Caco-2 (cell line): ENCODE measurements around the gene CHDH. TPM values are rescaled to one million over a fixed set of nuclear protein-coding genes. Genes with fewer than 3 reads are reported as not detected.
A peak's percentile ranks its signal among the peaks of the same experiment; 100 is the strongest.

Experiments
- BruUV-seq: library from RNA; stranded (reverse); fragments of 400-500 nt; replicated peaks from 2 replicates; lab custom pipeline; 2021; lab: Mats Ljungman, UMichigan
- CTCF ChIA-PET: fragments of 300-600 bp; sonication (Branson Sonifier 250); formaldehyde crosslinking; loops from one replicate; lab custom pipeline; 2022; ENCODE audit warnings: antibody characterized with exemption; lab: Charles Lee
- POLR2A ChIA-PET: fragments of 300-600 bp; sonication (Branson Sonifier 250); formaldehyde crosslinking; loops from one replicate; lab custom pipeline; 2022; ENCODE audit warnings: antibody characterized with exemption; lab: Charles Lee
- DNase-seq, 2 experiments: peaks; one replicate each; pipeline versions ENCODE4 v3.0.0 to v3.0.0-alpha.2; 2020 to 2022
- H3K27me3 ChIP-seq: replicated peaks from 2 replicates; pipeline ENCODE4 v1.6.0; 2011; ENCODE audit warnings: low read length; ENCODE audit not compliant: control insufficient read depth, insufficient read depth
- H3K36me3 ChIP-seq: 2 replicates; pipeline ENCODE4 v1.5.1; 2011; ENCODE audit warnings: low read length; ENCODE audit not compliant: control insufficient read depth, insufficient read depth
- H3K4me1 ChIP-seq: fragments of 250-450 bp; sonication (Bioruptor Pico); 2 replicates; pipeline ENCODE4 v1.5.1; 2020; ENCODE audit warnings: mild to moderate bottlenecking
- H3K4me3 ChIP-seq: 2 replicates; pipeline ENCODE4 v1.5.1; 2011; ENCODE audit warnings: low read depth, mild to moderate bottlenecking, control low read depth, low read length
- H3K9me3 ChIP-seq: fragments of 250-450 bp; sonication (Bioruptor Pico); 2 replicates; pipeline ENCODE4 v1.5.1; 2020; ENCODE audit warnings: mild to moderate bottlenecking, moderate library complexity
- H3K27ac Mint-ChIP-seq: one replicate; pipeline ENCODE4 v1.8.0; 2022; ENCODE audit warnings: mixed read lengths; ENCODE audit not compliant: unreplicated experiment
- H3K27me3 Mint-ChIP-seq: one replicate; pipeline ENCODE4 v1.8.0; 2022; ENCODE audit warnings: mixed read lengths; ENCODE audit not compliant: insufficient read depth, unreplicated experiment
- H3K36me3 Mint-ChIP-seq: one replicate; pipeline ENCODE4 v1.8.0; 2022; ENCODE audit warnings: mild to moderate bottlenecking, mixed read lengths; ENCODE audit not compliant: insufficient read depth, unreplicated experiment
- H3K4me1 Mint-ChIP-seq: one replicate; pipeline ENCODE4 v1.8.0; 2022; ENCODE audit warnings: low read depth, mixed read lengths; ENCODE audit not compliant: unreplicated experiment
- H3K4me3 Mint-ChIP-seq: one replicate; pipeline ENCODE4 v1.8.0; 2022; ENCODE audit warnings: mild to moderate bottlenecking, moderate library complexity, mixed read lengths; ENCODE audit not compliant: unreplicated experiment
- H3K9me3 Mint-ChIP-seq: one replicate; pipeline ENCODE4 v1.8.0; 2022; ENCODE audit warnings: mixed read lengths; ENCODE audit not compliant: unreplicated experiment
- CTCF ChIP-seq, 2 experiments: fragments of 200-600 bp in 1 of 2; IDR thresholded peaks; 1 replicate in 1 of 2; 2 replicates in 1 of 2; pipeline versions ENCODE4 v1.5.1 to v1.8.0; 2011 to 2022; ENCODE audit warnings: antibody characterized with exemption in 1 of 2, control low read depth in 1 of 2, inconsistent platforms in 1 of 2, low read depth in 1 of 2, low read length in 1 of 2, mild to moderate bottlenecking in 1 of 2, moderate library complexity in 1 of 2; ENCODE audit not compliant: insufficient read depth in 1 of 2, severe bottlenecking in 1 of 2, unreplicated experiment in 1 of 2
- intact Hi-C: fragments of 100-400 bp; cut with micrococcal nuclease; formaldehyde crosslinking; loops from one replicate; pipeline ENCODE4 v1.10.0; 2022; ENCODE audit not compliant: unreplicated experiment
- total RNA-seq: library from RNA; stranded (reverse); gene quantifications from 2 replicates; pipeline ENCODE4 v1.2.3, GENCODE V29; 2022

The CHDH gene
- total RNA-seq, 1 experiment from 2014 or later, result 32.4 TPM

- Mint-ChIP-seq H3K36me3 (peaks cover 8% of the 10 kb centered on the region), H3K4me3 (peak overlapping the region; percentile 89), H3K4me1 (peaks cover 18% of the 10 kb centered on the region), H3K9me3 (no peaks in the 10 kb centered on the region), H3K27ac (peak overlapping the region; percentile 93), H3K27me3 (no peaks in the 10 kb centered on the region)
- H3K4me3 ChIP-seq, result peak overlapping the region; percentile 81
- H3K9me3 ChIP-seq, result no peaks in the 10 kb centered on the region
- peak; percentile 25 to 45 for TF ChIP-seq CTCF (IDR thresholded peaks at IDR 0.05; ENCODE audit: insufficient read depth in 1 of 2, low read depth in 1 of 2, low read length in 1 of 2, severe bottlenecking in 1 of 2, unreplicated experiment in 1 of 2)
- H3K4me1 ChIP-seq, result peaks cover 32% of the 10 kb centered on the region
- CTCF ChIA-PET, result no interaction called here
- POLR2A ChIA-PET, result interaction anchor here (0.5 to 2.8 kb wide), 2 partner anchors 19 to 46 kb away, joined by 4 to 14 read pairs; partner anchors contain the start of gene SELENOK
- no peaks in the 10 kb centered on the region for H3K36me3 ChIP-seq
- no TSS peak for BruUV-seq
- H3K27me3 ChIP-seq, result no peaks in the 10 kb centered on the region
- peak; percentile 63 to 66 for DNase-seq
- intact Hi-C loops, result loop anchor here (5.0 to 10.0 kb wide), 2 partner anchors 47 to 120 kb away; partner anchors contain the start of gene SELENOK
Measured at GRCh38 chr3:53845103-53845880, 927 bp downstream of the CHDH start.

GRCh38 chr3:53844262-53845102 is 1.7 kb downstream of the CHDH start:
- peaks cover 18% of the 10 kb centered on the region for H3K4me1 Mint-ChIP-seq

More at GRCh38 chr3:53844262-53845102, 1.7 kb downstream of the CHDH start:
- Histone ChIP-seq H3K4me3 (peak overlapping the region; percentile 81), H3K27me3 (no peaks in the 10 kb centered on the region), H3K9me3 (no peaks in the 10 kb centered on the region), H3K36me3 (no peaks in the 10 kb centered on the region), H3K4me1 (peaks cover 32% of the 10 kb centered on the region)
- H3K9me3 Mint-ChIP-seq, result no peaks in the 10 kb centered on the region
- peak overlapping the region; percentile 89 for H3K4me3 Mint-ChIP-seq
- CTCF ChIA-PET, result no interaction called here
- no peak for DNase-seq
- peaks cover 13% of the 10 kb centered on the region for H3K36me3 Mint-ChIP-seq
- intact Hi-C loops, result loop anchor here (5.0 to 10.0 kb wide), 2 partner anchors 48 to 120 kb away; partner anchors contain the start of gene SELENOK
- POLR2A ChIA-PET, result interaction anchor here (2.8 kb wide), 1 partner anchor 47 kb away, joined by 14 read pairs; the partner anchor contains the start of gene SELENOK
- no peaks in the 10 kb centered on the region for H3K27me3 Mint-ChIP-seq
- TF ChIP-seq CTCF (IDR thresholded peaks at IDR 0.05; ENCODE audit: insufficient read depth in 1 of 2, low read depth in 1 of 2, low read length in 1 of 2, severe bottlenecking in 1 of 2, unreplicated experiment in 1 of 2), result no peak
- BruUV-seq, result TSS peak; percentile 24
- H3K27ac Mint-ChIP-seq, result peak overlapping the region; percentile 93
